GM12864 (cell line): ENCODE measurements around the gene PPP1R3D.

ENCODE experiments used
- DNase-seq: peaks from one replicate; pipeline ENCODE4 v3.0.0-alpha.2; 2011; ENCODE audit warnings: low read depth
- H3K4me3 ChIP-seq: 2 replicates; pipeline ENCODE4 v1.5.1; 2011; ENCODE audit warnings: mild to moderate bottlenecking, low read depth, low read length, control low read depth
- TF ChIP-seq, protein P1 (sequence below): IDR thresholded peaks from 2 replicates; pipeline ENCODE4 v1.5.1; 2011; ENCODE audit warnings: low read depth, mild to moderate bottlenecking, moderate library complexity, low read length, control low read depth, inconsistent platforms; ENCODE audit errors: missing control alignments

PPP1R3D gene

DNA sequence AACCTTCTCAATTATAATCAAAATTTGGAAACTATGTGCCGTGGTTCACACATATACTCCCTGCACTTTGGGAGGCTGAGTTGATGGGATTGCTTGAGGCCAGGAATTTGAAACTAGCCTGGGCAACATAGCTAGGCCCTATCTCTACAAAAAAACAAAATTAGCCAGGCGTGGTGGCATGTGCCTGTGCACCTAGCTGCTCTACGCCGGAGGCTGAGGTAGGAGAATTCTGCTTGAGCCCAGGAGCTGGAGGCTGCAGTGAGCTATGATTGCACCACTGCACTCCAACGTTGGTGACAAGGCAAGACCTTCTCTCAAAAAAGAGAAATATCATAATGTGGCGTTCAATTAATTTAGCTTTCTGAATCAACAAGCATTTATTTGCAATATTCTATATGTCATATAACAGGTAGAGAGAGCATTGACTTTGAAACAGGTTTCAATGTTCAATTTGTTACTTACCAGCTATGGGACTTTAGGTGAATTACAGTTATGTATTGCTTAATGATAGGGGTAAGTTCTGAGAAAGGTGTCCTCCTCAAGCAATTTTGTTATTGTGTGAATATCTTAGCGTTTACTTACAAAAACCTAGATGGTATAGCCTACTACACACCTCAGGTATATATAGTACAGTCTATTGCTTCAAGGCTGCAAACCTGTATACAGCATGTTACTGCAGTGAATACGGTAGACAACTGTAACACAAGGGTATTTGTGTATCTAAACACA is 4.5 kb downstream of the PPP1R3D start:
- H3K4me3 ChIP-seq = no peak overlapping the region
- no peak for DNase-seq
- TF ChIP-seq, protein P1, sequence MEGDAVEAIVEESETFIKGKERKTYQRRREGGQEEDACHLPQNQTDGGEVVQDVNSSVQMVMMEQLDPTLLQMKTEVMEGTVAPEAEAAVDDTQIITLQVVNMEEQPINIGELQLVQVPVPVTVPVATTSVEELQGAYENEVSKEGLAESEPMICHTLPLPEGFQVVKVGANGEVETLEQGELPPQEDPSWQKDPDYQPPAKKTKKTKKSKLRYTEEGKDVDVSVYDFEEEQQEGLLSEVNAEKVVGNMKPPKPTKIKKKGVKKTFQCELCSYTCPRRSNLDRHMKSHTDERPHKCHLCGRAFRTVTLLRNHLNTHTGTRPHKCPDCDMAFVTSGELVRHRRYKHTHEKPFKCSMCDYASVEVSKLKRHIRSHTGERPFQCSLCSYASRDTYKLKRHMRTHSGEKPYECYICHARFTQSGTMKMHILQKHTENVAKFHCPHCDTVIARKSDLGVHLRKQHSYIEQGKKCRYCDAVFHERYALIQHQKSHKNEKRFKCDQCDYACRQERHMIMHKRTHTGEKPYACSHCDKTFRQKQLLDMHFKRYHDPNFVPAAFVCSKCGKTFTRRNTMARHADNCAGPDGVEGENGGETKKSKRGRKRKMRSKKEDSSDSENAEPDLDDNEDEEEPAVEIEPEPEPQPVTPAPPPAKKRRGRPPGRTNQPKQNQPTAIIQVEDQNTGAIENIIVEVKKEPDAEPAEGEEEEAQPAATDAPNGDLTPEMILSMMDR = no peak

DNA sequence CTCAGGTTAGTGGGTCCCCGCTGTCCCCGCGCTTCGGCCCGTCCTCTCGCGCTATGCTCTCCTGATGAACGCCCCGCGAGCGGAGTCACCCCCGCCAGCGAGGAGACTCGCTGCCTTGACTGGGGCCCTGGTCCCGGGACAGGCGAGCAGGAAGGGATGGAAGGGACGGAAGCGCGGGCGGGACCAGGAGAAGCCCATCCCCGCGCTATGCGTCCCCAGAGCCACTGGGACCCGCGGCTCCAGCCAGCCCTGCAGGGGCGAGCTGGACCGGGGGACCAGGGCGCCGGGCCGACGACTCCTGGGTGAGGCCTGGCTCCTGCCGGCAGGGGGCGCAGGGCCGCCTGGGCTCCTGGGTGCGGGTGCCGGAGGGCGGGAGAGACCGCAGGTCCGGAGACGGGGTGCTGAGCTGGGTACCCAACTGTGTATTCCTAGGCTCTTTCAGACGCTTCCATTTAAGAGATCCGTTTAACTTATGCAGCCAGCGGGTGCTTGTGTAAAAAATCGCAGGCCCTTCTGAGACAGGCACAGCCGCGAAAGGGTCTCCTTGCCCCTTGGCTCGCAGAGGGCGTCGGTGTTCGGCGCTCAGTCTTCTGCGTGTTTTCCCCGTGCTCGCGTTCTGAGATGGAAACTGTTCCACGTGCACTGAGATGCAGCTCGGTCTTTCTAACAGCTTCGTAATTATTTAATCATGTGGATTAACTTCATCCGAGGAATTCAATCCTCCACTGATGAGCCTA is 6.1 kb downstream of the PPP1R3D start:
- TF ChIP-seq, protein P1 = peak; percentile 83
- no peak for DNase-seq

DNA sequence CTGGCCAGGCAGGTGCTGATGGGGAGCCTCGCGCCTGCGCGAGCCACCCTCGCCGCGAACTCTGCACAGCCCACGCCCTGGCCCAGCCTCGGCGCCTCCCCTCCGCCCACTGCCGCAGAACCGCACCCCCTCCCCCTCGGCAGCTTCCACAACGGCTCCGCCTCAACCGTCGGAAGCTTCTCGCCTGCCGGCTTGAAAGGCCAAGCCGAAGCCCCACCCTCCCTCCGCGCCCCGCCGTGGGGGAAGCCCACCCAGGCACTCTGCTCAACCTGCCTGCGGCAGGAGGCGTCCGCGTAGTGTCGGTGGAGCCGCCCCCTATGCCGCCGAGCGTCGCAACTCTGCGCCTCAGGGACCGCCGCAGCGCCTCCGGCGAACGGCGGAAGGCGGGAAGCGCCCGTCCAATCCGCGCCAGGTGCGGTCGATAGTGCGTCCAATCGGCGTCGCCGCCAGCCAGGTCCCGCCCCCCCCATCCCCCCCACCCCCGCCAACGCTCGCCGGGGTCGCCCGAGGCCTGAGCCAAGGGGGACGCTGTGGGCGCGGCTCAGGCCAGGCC is 6.7 kb downstream of the PPP1R3D start, which contains the start of gene SYCP2:
TSS of gene SYCP2 (minus strand) at position 342 of the 553 bp plus-strand sequence. CDS start 11,224 bp downstream, outside the sequence.
- TF ChIP-seq, protein P1 = no peak
- DNase-seq = no peak
- H3K4me3 ChIP-seq = peak within 1 kb of the TSS; percentile 77

More for the DNA sequence above, 6.1 kb downstream of the PPP1R3D start:
- H3K4me3 ChIP-seq = peak overlapping the region; percentile 77

DNA sequence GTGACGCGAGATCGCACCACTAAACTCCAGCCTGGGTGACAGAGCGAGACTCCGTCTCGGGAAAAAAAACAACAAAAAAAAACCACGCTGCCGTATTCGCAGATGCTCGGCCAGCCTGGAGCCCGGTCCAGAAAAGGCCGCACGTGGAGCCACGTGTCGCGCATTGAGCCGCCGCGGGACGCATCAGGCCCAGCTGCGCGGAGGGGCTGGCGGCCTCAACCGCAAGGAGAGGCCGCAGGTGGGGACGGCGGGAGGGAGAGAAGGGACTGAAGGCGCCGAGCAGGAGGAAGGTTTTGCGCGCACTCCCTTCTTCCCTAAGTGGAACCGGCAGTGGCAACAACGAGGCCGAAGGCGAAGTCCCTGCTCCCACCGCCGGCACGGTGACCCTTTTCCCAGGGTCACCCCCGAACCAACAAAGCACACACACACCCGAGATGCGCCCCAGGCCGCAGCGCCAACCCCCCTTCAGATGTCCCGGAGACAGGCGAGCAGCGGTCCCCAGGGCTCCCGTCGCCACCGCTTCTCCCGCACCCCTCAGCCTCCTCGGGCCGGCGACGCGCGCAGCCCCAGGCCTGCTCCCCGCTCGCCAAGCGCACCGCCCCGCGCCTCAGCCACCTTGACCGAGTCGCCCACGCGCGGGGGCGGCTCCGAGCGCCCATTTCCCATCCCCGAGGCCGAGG is 7.3 kb downstream of the PPP1R3D start:
- DNase-seq = no peak
- peak overlapping the region; percentile 77 for H3K4me3 ChIP-seq
- TF ChIP-seq, protein P1 = no peak

DNA sequence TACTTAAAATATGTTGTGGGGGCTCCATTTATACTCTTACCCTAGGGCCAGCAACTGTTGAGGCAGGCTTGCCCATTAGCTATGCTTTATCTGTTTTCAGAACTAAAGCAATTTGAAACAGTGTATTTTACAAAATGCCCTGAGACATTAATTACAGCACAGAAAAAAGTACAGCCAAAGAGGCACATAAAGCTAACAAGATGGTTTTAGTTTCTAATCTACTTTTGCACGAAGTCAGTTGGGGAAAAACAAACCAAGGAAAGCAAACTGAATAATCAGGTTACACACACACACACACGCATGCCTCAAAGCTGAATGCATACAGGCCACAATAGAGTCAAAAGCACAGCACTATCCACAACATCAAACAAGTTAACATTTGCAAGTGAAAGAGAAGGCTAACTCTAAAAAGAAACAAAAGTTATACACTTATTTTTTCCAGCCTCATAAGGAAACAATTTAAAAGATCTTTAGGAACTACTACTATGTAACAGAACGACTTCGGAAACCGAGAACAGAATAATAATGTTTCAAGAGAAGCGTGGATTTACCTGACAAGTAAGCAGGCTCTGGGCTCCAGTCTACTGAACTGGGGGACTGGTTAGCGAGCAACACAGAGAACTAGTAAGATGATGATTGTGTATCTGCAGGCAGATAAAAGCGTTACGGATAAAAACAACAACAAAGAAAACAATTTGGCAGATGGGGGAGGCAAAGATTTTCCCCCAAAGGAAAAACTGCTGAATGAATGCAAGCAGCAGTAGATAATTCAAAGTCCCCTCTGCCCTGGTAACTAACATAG is 8.4 kb downstream of the PPP1R3D start:
- TF ChIP-seq, protein P1 = no peak
- no peak for DNase-seq
- H3K4me3 ChIP-seq = no peak overlapping the region

DNA sequence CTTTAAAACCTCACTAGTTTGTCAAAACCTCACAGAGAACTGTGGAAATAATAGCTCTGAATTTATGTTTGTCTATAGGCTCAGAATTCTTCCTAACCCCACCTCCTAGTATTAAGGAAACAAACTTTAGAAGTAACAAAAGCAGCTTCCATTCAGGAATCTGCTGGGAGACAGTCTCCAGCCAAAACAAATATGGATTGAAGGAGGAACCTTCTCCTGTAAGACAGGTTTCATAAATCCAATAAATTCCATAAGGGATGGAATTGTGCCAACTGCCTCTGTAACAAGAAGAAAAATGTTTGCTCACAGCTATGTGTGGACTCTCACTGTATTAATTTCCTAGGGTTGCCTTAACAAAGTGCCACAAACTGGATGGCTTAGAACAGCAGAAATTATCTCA is 14.2 kb downstream of the PPP1R3D start:
- no peak overlapping the region for H3K4me3 ChIP-seq
- TF ChIP-seq, protein P1 = no peak
- no peak for DNase-seq
